AG04450 (cell line): Measurements from ENCODE around the gene TMEM223. TPM values are rescaled to one million over a fixed set of nuclear protein-coding genes. Genes with fewer than 3 reads are reported as not detected.
"Not testable (repeated sequence)": the region's sequence is repeated elsewhere in the genome, so short reads cannot be mapped to it uniquely, and the experiment has no call there.

Source experiments
- CTCF ChIA-PET: fragments of 300-600, 350-600 bp; formaldehyde crosslinking; extraction: SDS; loops from one replicate; lab custom pipeline; 2022; ENCODE audit warnings: antibody characterized with exemption, inconsistent platforms; lab: Charles Lee
- POLR2A ChIA-PET: fragments of 350-600 bp; formaldehyde crosslinking; extraction: SDS; loops from one replicate; lab custom pipeline; 2021; ENCODE audit warnings: antibody characterized with exemption, inconsistent platforms; lab: Yijun Ruan, JAX
- DNase-seq: peaks from one replicate; pipeline ENCODE4 v3.0.0-alpha.2; 2011; ENCODE audit warnings: low read depth, low spot score
- H3K27ac ChIP-seq: one replicate; pipeline ENCODE4 v1.5.1; 2012; ENCODE audit warnings: low read depth, low read length, control low read depth
- H3K27me3 ChIP-seq: one replicate; pipeline ENCODE4 v1.6.0; 2012; ENCODE audit warnings: low read length; ENCODE audit not compliant: control insufficient read depth, insufficient read depth
- H3K4me3 ChIP-seq: 2 replicates; pipeline ENCODE4 v1.5.1; 2011; ENCODE audit warnings: mild to moderate bottlenecking, low read depth, low read length, control low read depth
- H3K9me3 ChIP-seq: 2 replicates; pipeline ENCODE4 v1.5.1; 2012; ENCODE audit warnings: low read length; ENCODE audit not compliant: control insufficient read depth, insufficient read depth
- CTCF ChIP-seq: IDR thresholded peaks from 2 replicates; pipeline ENCODE4 v1.5.1; 2011; ENCODE audit warnings: low read depth, low read length, control low read depth, inconsistent platforms
- polyA plus RNA-seq: library from polyadenylated mRNA; depleted of rRNA; stranded (reverse); fragments of >200 nt; gene quantifications from 2 replicates; pipeline ENCODE4 v1.2.3, GENCODE V29; 2011

TMEM223 gene
- polyA plus RNA-seq, 1 experiment: 13.5 TPM

- Histone ChIP-seq H3K4me3 (peak within 1 kb of the TSS; percentile 85), H3K27me3 (no peaks in the 10 kb centered on the region), H3K27ac (peak within 1 kb of the TSS; percentile 99), H3K9me3 (no peaks in the 10 kb centered on the region; the same call in 1 of the 2 replicates)
- ChIA-PET CTCF (interaction anchor here (0.9 to 2.5 kb wide), 2 partner anchors 46 to 48 kb away, joined by 3 to 11 read pairs; no protein-coding TSS in a partner anchor), POLR2A (interaction anchor here (0.6 to 2.8 kb wide), 17 partner anchors 8 to 1143 kb away, joined by 3 to 85 read pairs (median 7); partner anchors contain the start of genes C11orf98, CSKMT, HNRNPUL2 and NXF1)
- no peak for TF ChIP-seq CTCF
- DNase-seq: no peak
These were observed 40.8 kb upstream of the TMEM223 start, which contains the start of gene TEX54 for GRCh38 chr11:62832336-62833234. Gene TEX54 (minus strand): TSS chr11:62832841.

GRCh38 chr11:62831520-62832335 is 39.9 kb upstream of the TMEM223 start, which contains the start of gene STX5:
Gene STX5 (minus strand): TSS chr11:62832051. CDS start chr11:62831243, 808 bp downstream.
- POLR2A ChIA-PET: interaction anchor here (0.6 to 2.8 kb wide), 27 partner anchors 9 to 1143 kb away, joined by 3 to 85 read pairs (median 7); partner anchors contain the start of genes C11orf98, CSKMT, HNRNPUL2 and NXF1
- CTCF ChIA-PET: interaction anchor here (0.5 to 2.5 kb wide), 5 partner anchors 43 to 725 kb away, joined by 3 to 11 read pairs (median 5); no protein-coding TSS in a partner anchor
- H3K4me3 ChIP-seq: peak within 1 kb of the TSS; percentile 85
- peak; percentile 97 for DNase-seq
- peak within 1 kb of the TSS; percentile 99 for H3K27ac ChIP-seq
- no peaks in the 10 kb centered on the region; the same call in 1 of the 2 replicates for H3K9me3 ChIP-seq
- no peak for TF ChIP-seq CTCF
- H3K27me3 ChIP-seq: no peaks in the 10 kb centered on the region

GRCh38 chr11:62830904-62831519 is 39.2 kb upstream of the TMEM223 start:
- Histone ChIP-seq H3K27ac (peak overlapping the region; percentile 99), H3K4me3 (peak overlapping the region; percentile 85), H3K27me3 (no peaks in the 10 kb centered on the region), H3K9me3 (no peaks in the 10 kb centered on the region; the same call in 1 of the 2 replicates)
- no peak for TF ChIP-seq CTCF
- CTCF ChIA-PET: interaction anchor here (0.5 to 1.6 kb wide), 2 partner anchors 43 to 45 kb away, joined by 7 to 9 read pairs; no protein-coding TSS in a partner anchor
- DNase-seq: no peak
- POLR2A ChIA-PET: interaction anchor here (0.7 to 2.8 kb wide), 15 partner anchors 10 to 165 kb away, joined by 3 to 85 read pairs (median 7); partner anchors contain the start of genes C11orf98, CSKMT, HNRNPUL2 and NXF1

GRCh38 chr11:62828130-62828529 is 36.3 kb upstream of the TMEM223 start:
- ChIA-PET POLR2A (interaction anchor here (1.0 to 1.3 kb wide), 2 partner anchors 13 to 163 kb away, joined by 3 read pairs; partner anchors contain the start of genes C11orf98 and CSKMT), CTCF (interaction anchor here (1.7 kb wide), 1 partner anchor 42 kb away, joined by 9 read pairs; no protein-coding TSS in a partner anchor)
- H3K9me3 ChIP-seq, H3K27me3 ChIP-seq, DNase-seq, H3K27ac ChIP-seq, H3K4me3 ChIP-seq: not testable (repeated sequence)
